Superior temporal gyrus (tissue), 1 donor: ENCODE data around the gene HBZ.
"Not testable (repeated sequence)": the region's sequence is repeated elsewhere in the genome, so short reads cannot be mapped to it uniquely, and the experiment has no call there.

ENCODE experiments used
- DNase-seq: peaks from one replicate; pipeline ENCODE4 v3.0.0-alpha.2; 2016; ENCODE audit errors: extremely low spot score

The HBZ gene

GRCh38 chr16:152141-153128, at the start of gene HBZ:
Gene HBZ (plus strand): TSS chr16:152644. CDS start chr16:152910, 266 bp downstream.
- DNase-seq = no peak

- DNase-seq = no peak
Measured at GRCh38 chr16:104355-104754, 48.1 kb upstream of the HBZ start.

DNA sequence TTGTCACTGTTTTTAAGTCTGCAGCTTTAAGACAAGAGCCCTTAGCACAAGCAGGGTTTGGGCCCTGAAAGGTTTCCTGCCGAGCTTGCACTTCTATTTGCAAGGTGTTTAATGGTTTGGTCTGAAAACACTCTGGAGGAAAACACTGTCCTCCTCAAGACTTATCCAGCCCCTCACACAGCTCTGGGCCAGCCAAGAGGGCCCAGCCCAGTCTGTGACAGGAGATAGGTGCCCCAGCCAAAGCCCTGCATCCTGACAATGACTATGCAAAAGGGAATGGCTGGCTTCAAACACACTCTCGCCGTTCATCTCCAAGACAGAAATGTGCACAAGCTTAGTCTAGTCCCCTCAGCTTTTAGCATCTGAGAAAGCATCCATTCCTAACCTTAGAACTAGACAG, 47.5 kb upstream of the HBZ start:
- no peak for DNase-seq

DNA sequence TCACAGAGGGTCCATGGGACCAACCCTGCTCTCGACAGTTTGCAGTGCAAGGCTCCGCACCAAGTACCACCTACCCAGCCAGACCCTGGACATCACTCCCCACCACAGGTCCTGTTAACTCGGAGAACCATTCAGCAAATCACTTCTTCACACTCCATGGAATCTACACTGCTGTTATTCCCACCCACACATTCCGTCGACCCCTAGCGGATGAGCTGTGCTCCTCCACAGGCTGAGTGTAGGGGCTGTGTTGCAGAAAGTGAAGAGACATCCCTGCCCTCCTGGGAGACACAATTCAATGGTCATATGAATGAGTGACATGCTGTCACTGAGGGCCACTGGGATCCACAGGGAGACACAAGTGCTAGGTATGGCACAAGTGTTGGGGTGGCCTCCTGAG, 46.9 kb upstream of the HBZ start:
- no peak for DNase-seq

DNA sequence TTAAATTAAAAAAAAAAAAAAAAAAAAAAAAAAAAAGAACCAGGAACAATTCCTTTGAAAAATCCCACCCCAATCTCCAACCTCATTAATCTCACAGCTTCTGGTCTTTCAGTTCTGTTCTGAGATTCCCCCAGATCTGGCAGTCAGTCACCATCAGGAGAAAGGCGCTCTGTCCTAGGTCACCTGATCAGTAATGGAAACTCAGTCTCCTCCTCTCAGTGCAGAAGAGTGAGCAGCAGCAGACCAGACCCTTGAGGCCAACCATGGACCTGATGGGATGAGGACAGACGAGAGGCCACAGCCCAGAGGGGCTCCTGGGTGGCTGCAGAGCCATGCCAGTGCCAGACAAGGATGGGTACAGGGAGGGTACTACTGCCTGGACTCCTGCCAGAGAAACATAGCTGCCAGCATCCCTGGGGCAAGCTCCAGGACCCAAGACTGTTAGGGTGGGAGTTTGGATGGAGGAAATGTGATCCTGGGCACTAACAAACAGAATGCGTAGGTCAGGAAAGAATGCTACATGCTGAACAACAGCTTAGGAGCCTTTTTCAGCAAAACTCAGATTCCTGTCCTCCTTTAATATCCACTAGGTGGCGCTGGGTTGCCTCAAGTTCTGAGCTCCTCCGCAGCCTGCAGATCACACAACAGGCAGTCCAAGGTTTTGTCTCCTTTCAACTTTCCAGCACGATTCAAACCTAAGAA, 45.7 kb upstream of the HBZ start:
- DNase-seq = peak; percentile 92

- DNase-seq = no peak
Measured at GRCh38 chr16:112153-112840, 40.1 kb upstream of the HBZ start.

GRCh38 chr16:114327-114726, 38.1 kb upstream of the HBZ start:
- no peak for DNase-seq

DNA sequence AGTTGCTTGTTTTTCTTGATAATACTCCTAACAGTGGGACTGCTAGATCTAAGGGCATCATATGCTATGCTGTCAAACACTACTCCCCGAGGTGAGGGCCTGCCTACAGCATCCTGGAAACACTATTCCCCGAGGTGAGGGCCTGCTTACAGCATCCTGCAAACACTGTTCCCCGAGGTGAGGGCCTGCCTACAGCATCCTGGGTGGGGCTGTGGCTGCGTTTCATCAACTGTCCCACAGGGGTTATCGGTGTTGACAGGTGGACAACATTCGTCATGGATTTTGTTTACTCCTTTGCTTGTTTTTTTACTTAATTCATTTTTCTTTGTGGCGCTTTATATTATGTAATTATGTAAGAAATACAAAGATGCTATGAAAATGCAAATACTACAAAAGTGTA, 36.4 kb upstream of the HBZ start:
- DNase-seq = no peak

- no peak for DNase-seq
Measured at GRCh38 chr16:117379-118365, 34.8 kb upstream of the HBZ start.

DNA sequence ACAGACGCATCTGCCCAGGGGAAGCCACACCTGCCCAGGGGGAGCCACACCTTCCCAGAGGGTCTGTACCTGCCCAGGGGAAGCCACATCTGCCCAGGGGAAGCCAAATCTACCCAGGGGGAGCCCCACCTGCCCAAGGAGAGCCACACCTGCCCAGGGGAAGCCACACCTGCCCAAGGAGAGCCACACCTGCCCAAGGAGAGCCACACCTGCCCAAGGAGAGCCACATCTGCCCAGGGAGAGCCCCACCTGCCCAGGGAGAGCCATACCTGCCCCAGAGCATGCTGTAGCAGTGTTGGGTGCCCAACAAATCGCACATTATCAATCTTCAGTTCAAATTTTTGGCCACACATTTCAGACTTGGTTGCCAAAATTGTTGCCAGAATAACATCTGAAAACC, 33.6 kb upstream of the HBZ start:
- DNase-seq = no peak

- DNase-seq = no peak
Measured at GRCh38 chr16:119295-119694, 33.1 kb upstream of the HBZ start.

- no peak for DNase-seq
Measured at GRCh38 chr16:119835-120491, 32.5 kb upstream of the HBZ start.

GRCh38 chr16:120756-121155, 31.7 kb upstream of the HBZ start:
- no peak for DNase-seq

DNA sequence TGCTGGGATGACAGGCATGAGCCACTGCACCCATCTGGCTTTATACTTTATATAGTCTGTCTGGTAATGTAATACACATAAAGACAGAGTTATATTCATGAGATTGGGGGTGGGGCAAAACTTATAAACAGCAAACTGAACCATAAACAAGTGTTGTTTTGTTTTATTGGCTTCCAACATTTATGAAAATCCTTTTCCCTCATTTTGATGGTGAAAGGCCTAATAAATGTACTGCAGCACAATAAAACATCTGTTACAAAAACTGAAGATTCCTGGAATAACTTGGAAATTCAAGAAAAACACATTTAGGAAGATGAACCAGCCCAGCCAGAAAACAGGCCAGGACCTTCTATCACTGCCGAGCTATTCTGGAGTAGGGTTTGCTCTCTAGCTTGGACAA, 30.1 kb upstream of the HBZ start:
- no peak for DNase-seq

DNA sequence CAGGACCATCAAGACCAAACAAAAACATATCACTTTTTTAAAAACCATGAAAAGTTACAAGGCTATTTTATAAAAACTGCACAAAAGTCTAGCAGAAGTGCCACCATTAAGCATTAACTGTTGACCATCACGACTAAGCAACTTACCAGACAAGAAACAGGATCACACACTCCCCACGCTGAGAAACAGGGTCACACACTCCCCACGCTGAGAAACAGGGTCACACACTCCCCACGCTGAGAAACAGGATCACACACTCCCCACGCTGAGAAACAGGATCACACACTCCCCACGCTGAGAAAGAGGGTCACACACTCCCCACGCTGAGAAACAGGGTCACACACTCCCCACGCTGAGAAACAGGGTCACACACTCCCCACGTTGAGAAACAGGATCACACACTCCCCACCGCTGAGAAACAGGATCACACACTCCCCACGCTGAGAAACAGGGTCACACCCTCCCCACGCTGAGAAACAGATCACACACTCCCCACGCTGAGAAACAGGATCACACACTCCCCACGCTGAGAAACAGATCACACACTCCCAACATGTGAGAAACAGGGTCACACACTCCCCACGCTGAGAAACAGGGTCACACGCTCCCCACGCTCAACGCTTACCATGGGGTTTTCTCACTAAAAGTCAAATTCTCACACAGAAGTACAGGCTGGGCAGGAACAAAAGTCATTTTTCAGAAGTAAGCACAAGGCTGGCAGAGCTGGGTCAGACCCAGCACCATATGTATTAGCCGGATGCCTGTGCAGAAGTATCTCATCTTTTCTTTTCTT, 28.7 kb upstream of the HBZ start:
- DNase-seq = not testable (repeated sequence)

- DNase-seq = no peak
Measured at GRCh38 chr16:125011-125410, 27.4 kb upstream of the HBZ start.

- no peak for DNase-seq
Measured at GRCh38 chr16:129075-129474, 23.4 kb upstream of the HBZ start.

GRCh38 chr16:130533-131173, 21.8 kb upstream of the HBZ start:
- no peak for DNase-seq

DNA sequence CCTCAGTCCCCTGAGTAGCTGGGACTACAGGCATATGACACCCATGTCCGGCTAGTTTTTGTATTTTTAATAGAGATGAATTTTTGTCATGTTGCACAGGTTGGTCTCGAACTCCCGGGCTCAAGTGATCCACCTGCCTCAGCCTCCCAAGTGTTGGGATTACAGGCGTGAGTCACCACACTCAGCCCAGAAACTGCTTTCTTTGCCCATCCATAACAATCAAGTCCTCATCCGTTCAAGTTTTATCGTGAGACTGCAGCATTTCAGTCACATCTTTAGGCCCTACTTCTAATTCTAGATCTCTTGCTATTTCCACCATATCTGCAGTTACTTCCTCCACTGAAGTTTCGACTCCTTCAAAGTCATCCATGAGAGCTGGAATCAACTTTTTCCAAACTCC, 20.3 kb upstream of the HBZ start:
- DNase-seq = no peak
